Chondrocyte (in vitro differentiated cells): ENCODE data around the gene NTMT1. TPM values are rescaled to one million over a fixed set of nuclear protein-coding genes. Genes with fewer than 3 reads are reported as not detected.

Source experiments
- DNase-seq: peaks from one replicate; pipeline ENCODE4 v3.0.0; 2021; ENCODE audit warnings: mixed read lengths, low spot score
- H3K27ac Mint-ChIP-seq: one replicate; pipeline ENCODE4 v1.8.0; 2021; ENCODE audit warnings: mild to moderate bottlenecking, moderate library complexity, mixed read lengths; ENCODE audit not compliant: unreplicated experiment
- H3K27me3 Mint-ChIP-seq: 2 replicates; pipeline ENCODE4 v1.8.0; 2021; ENCODE audit warnings: low read depth, mixed read lengths
- H3K36me3 Mint-ChIP-seq: 2 replicates; pipeline ENCODE4 v1.8.0; 2021; ENCODE audit warnings: low read depth, mixed read lengths
- H3K4me1 Mint-ChIP-seq: 2 replicates; pipeline ENCODE4 v1.8.0; 2021; ENCODE audit warnings: low read depth, mild to moderate bottlenecking, mixed read lengths
- H3K4me3 Mint-ChIP-seq: one replicate; pipeline ENCODE4 v1.8.0; 2021; ENCODE audit warnings: mild to moderate bottlenecking, moderate library complexity, mixed read lengths; ENCODE audit not compliant: unreplicated experiment
- H3K9me3 Mint-ChIP-seq: 2 replicates; pipeline ENCODE4 v1.8.0; 2021; ENCODE audit warnings: low read depth, mixed read lengths
- CTCF ChIP-seq: fragments of 200-600 bp; sonication (generic); IDR thresholded peaks from 2 replicates; pipeline ENCODE4 v1.5.0; 2021; ENCODE audit warnings: antibody characterized with exemption, mild to moderate bottlenecking, moderate library complexity
- total RNA-seq: library from RNA; stranded (reverse); gene quantifications from 3 replicates; pipeline ENCODE4 v1.2.1, GENCODE V29; 2021

NTMT1 gene
- total RNA-seq, 1 donor from 2014 or later, result 37.4 TPM

- H3K4me3 Mint-ChIP-seq, result peak overlapping the region; percentile 83
- no peak for DNase-seq
- H3K4me1 Mint-ChIP-seq, result peaks cover 25% of the 10 kb centered on the region
- no peak for TF ChIP-seq CTCF
- H3K27me3 Mint-ChIP-seq, result no peaks in the 10 kb centered on the region
- H3K27ac Mint-ChIP-seq, result peak overlapping the region; percentile 69
- no peaks in the 10 kb centered on the region for H3K9me3 Mint-ChIP-seq
- peaks cover 9% of the 10 kb centered on the region for H3K36me3 Mint-ChIP-seq
These were observed 15.1 kb downstream of the NTMT1 start for GRCh38 chr9:129640871-129641749.

- peaks cover 10% of the 10 kb centered on the region for H3K36me3 Mint-ChIP-seq
- peak within 1 kb of the TSS; percentile 78 for H3K27ac Mint-ChIP-seq
- H3K9me3 Mint-ChIP-seq, result peaks cover 3% of the 10 kb centered on the region
- DNase-seq, result peak; percentile 99
- H3K4me3 Mint-ChIP-seq, result peak within 1 kb of the TSS; percentile 83
- H3K4me1 Mint-ChIP-seq, result peaks cover 25% of the 10 kb centered on the region
- no peaks in the 10 kb centered on the region for H3K27me3 Mint-ChIP-seq
- TF ChIP-seq CTCF, result peak; percentile 100
These were observed 16.0 kb downstream of the NTMT1 start, which contains the start of gene ASB6 for GRCh38 chr9:129641750-129642585. Gene ASB6, minus strand, starts transcription at chr9:129642151. Its CDS starts 152 bp downstream, at chr9:129641999.

- DNase-seq, result no peak
- H3K27me3 Mint-ChIP-seq, result no peaks in the 10 kb centered on the region
- H3K27ac Mint-ChIP-seq, result no peak overlapping the region
- H3K36me3 Mint-ChIP-seq, result peaks cover 2% of the 10 kb centered on the region
- no peak for TF ChIP-seq CTCF
- peaks cover 30% of the 10 kb centered on the region for H3K4me1 Mint-ChIP-seq
- no peak overlapping the region for H3K4me3 Mint-ChIP-seq
- peaks cover 3% of the 10 kb centered on the region for H3K9me3 Mint-ChIP-seq
These were observed 17.7 kb downstream of the NTMT1 start for GRCh38 chr9:129643706-129644105.

- H3K36me3 Mint-ChIP-seq, result peaks cover 2% of the 10 kb centered on the region
- DNase-seq, result no peak
- H3K4me3 Mint-ChIP-seq, result no peak overlapping the region
- H3K4me1 Mint-ChIP-seq, result peaks cover 30% of the 10 kb centered on the region
- no peaks in the 10 kb centered on the region for H3K27me3 Mint-ChIP-seq
- TF ChIP-seq CTCF, result no peak
- no peak overlapping the region for H3K27ac Mint-ChIP-seq
- peaks cover 3% of the 10 kb centered on the region for H3K9me3 Mint-ChIP-seq
These were observed 18.4 kb downstream of the NTMT1 start for GRCh38 chr9:129644365-129644764.

GRCh38 chr9:129644902-129645301 is 18.9 kb downstream of the NTMT1 start:
- peaks cover 2% of the 10 kb centered on the region for H3K36me3 Mint-ChIP-seq
- H3K27ac Mint-ChIP-seq, result no peak overlapping the region
- H3K27me3 Mint-ChIP-seq, result no peaks in the 10 kb centered on the region
- no peak overlapping the region for H3K4me3 Mint-ChIP-seq
- peaks cover 28% of the 10 kb centered on the region for H3K4me1 Mint-ChIP-seq
- peaks cover 3% of the 10 kb centered on the region for H3K9me3 Mint-ChIP-seq
- no peak for DNase-seq
- TF ChIP-seq CTCF, result no peak
